ENCODE measurements around the gene SLC25A43.

The SLC25A43 gene

GRCh38 chrX:119419898-119420297, 20.8 kb downstream of the SLC25A43 start:
- H3K4me3 ChIP-seq (replicated peaks in 1 of 2; ENCODE audit: low read depth in 2 of 2, low read length in 2 of 2) = no peak overlapping the region
- no peak for TF ChIP-seq CTCF (IDR thresholded peaks at IDR 0.05; ENCODE audit: low read depth, low read length)
- DNase-seq (ENCODE audit: low read depth in 2 of 2) = no peak

- TF ChIP-seq CTCF (IDR thresholded peaks at IDR 0.05; ENCODE audit: low read depth, low read length) = no peak
- no peak for DNase-seq (ENCODE audit: low read depth in 2 of 2)
- no peak overlapping the region for H3K4me3 ChIP-seq (replicated peaks in 1 of 2; ENCODE audit: low read depth in 2 of 2, low read length in 2 of 2)
Measured at GRCh38 chrX:119421016-119421705, 22.0 kb downstream of the SLC25A43 start.

GRCh38 chrX:119423631-119424030, 24.5 kb downstream of the SLC25A43 start:
- no peak overlapping the region for H3K4me3 ChIP-seq (replicated peaks in 1 of 2; ENCODE audit: low read depth in 2 of 2, low read length in 2 of 2)
- peak in 1 of 2 donors; percentile 45 for DNase-seq (ENCODE audit: low read depth in 2 of 2)
- no peak for TF ChIP-seq CTCF (IDR thresholded peaks at IDR 0.05; ENCODE audit: low read depth, low read length)

GRCh38 chrX:119424999-119425398, 25.9 kb downstream of the SLC25A43 start:
- DNase-seq (ENCODE audit: low read depth in 2 of 2) = no peak
- TF ChIP-seq CTCF (IDR thresholded peaks at IDR 0.05; ENCODE audit: low read depth, low read length) = no peak
- no peak overlapping the region for H3K4me3 ChIP-seq (replicated peaks in 1 of 2; ENCODE audit: low read depth in 2 of 2, low read length in 2 of 2)

- no peak for TF ChIP-seq CTCF (IDR thresholded peaks at IDR 0.05; ENCODE audit: low read depth, low read length)
- DNase-seq (ENCODE audit: low read depth in 2 of 2) = peak; percentile 37 to 39
- H3K4me3 ChIP-seq (replicated peaks in 1 of 2; ENCODE audit: low read depth in 2 of 2, low read length in 2 of 2) = no peak overlapping the region
Measured at GRCh38 chrX:119427024-119427794, 28.1 kb downstream of the SLC25A43 start.

GRCh38 chrX:119427795-119428185, 28.7 kb downstream of the SLC25A43 start:
- no peak for TF ChIP-seq CTCF (IDR thresholded peaks at IDR 0.05; ENCODE audit: low read depth, low read length)
- H3K4me3 ChIP-seq (replicated peaks in 1 of 2; ENCODE audit: low read depth in 2 of 2, low read length in 2 of 2) = no peak overlapping the region
- DNase-seq (ENCODE audit: low read depth in 2 of 2) = no peak
